A549 (cell line): ENCODE data around the gene MADD.

Experiments
- CEBPB ChIP-seq, 2 experiments: fragments of >200 bp in 1 of 2; sonication (Bioruptor Twin) in 1 of 2; formaldehyde crosslinking in 1 of 2; IDR thresholded peaks; 2 replicates each; pipeline ENCODE4 v1.6.1; 2012 to 2016
- EP300 ChIP-seq, 2 experiments: fragments of >200 bp; sonication (Bioruptor Twin); formaldehyde crosslinking; IDR thresholded peaks; 2 replicates in 1 of 2; 3 replicates in 1 of 2; pipeline ENCODE4 v1.6.1; 2016 to 2017
- ESRRA ChIP-seq: fragments of 150-350 bp; IDR thresholded peaks from 2 replicates; pipeline ENCODE4 v1.6.1; 2014; ENCODE audit warnings: mild to moderate bottlenecking, low read length, borderline replicate concordance
- HDAC2 ChIP-seq: fragments of 200-600 bp; sonication (generic); IDR thresholded peaks from 2 replicates; pipeline ENCODE4 v1.6.1; 2016
- MAFK ChIP-seq: fragments of 450-650 bp; IDR thresholded peaks from 2 replicates; pipeline ENCODE4 v1.6.1; 2014; ENCODE audit not compliant: partially characterized antibody
- MYC ChIP-seq: IDR thresholded peaks from 2 replicates; pipeline ENCODE4 v1.6.1; 2012; ENCODE audit warnings: mild to moderate bottlenecking, inconsistent platforms, low read length, improper control_type of control experiment, borderline replicate concordance
- POLR2A ChIP-seq: IDR thresholded peaks from 2 replicates; pipeline ENCODE4 v1.6.1; 2012; ENCODE audit warnings: mild to moderate bottlenecking, low read length
- RFX5 ChIP-seq: fragments of 450-650 bp; IDR thresholded peaks from 2 replicates; pipeline ENCODE4 v1.7.1; 2014; ENCODE audit warnings: antibody characterized with exemption, mild to moderate bottlenecking, moderate library complexity
- SMC3 ChIP-seq: fragments of >200 bp; sonication (Bioruptor Twin); formaldehyde crosslinking; IDR thresholded peaks from 3 replicates; pipeline ENCODE4 v1.6.1; 2018; ENCODE audit warnings: inconsistent platforms
- TF ChIP-seq, protein P1 (sequence below): fragments of >200 bp; sonication (Bioruptor Twin); formaldehyde crosslinking; IDR thresholded peaks from 3 replicates; pipeline ENCODE4 v1.5.1; 2016
- TF ChIP-seq, protein P2 (sequence below): fragments of 250-450 bp; sonication (Bioruptor Pico); IDR thresholded peaks from 2 replicates; pipeline ENCODE4 v1.5.0; 2021; ENCODE audit warnings: mild to moderate bottlenecking, moderate library complexity, borderline replicate concordance

- TF ChIP-seq, protein P1, sequence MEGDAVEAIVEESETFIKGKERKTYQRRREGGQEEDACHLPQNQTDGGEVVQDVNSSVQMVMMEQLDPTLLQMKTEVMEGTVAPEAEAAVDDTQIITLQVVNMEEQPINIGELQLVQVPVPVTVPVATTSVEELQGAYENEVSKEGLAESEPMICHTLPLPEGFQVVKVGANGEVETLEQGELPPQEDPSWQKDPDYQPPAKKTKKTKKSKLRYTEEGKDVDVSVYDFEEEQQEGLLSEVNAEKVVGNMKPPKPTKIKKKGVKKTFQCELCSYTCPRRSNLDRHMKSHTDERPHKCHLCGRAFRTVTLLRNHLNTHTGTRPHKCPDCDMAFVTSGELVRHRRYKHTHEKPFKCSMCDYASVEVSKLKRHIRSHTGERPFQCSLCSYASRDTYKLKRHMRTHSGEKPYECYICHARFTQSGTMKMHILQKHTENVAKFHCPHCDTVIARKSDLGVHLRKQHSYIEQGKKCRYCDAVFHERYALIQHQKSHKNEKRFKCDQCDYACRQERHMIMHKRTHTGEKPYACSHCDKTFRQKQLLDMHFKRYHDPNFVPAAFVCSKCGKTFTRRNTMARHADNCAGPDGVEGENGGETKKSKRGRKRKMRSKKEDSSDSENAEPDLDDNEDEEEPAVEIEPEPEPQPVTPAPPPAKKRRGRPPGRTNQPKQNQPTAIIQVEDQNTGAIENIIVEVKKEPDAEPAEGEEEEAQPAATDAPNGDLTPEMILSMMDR: no peak
- TF ChIP-seq POLR2A (no peak), MAFK (no peak), ESRRA (no peak), RFX5 (no peak), MYC (no peak), CEBPB (IDR thresholded peaks at IDR 0.05) (no peak), HDAC2 (no peak), EP300 (IDR thresholded peaks at IDR 0.05) (no peak), SMC3 (no peak)
- TF ChIP-seq, protein P2, sequence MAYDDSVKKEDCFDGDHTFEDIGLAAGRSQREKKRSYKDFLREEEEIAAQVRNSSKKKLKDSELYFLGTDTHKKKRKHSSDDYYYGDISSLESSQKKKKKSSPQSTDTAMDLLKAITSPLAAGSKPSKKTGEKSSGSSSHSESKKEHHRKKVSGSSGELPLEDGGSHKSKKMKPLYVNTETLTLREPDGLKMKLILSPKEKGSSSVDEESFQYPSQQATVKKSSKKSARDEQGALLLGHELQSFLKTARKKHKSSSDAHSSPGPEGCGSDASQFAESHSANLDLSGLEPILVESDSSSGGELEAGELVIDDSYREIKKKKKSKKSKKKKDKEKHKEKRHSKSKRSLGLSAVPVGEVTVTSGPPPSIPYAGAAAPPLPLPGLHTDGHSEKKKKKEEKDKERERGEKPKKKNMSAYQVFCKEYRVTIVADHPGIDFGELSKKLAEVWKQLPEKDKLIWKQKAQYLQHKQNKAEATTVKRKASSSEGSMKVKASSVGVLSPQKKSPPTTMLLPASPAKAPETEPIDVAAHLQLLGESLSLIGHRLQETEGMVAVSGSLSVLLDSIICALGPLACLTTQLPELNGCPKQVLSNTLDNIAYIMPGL (CRISPR knock-in tag): no peak
Measured at GRCh38 chr11:47379317-47379716, 109.4 kb downstream of the MADD start.
